H1 (cell line): ENCODE data around the gene ARFGEF3. TPM values are rescaled to one million over a fixed set of nuclear protein-coding genes. Genes with fewer than 3 reads are reported as not detected.

Source experiments
- CBX5 ChIP-seq: fragments of 300-800, 300-1000 bp; sonication (generic); IDR thresholded peaks from 2 replicates; pipeline ENCODE4 v1.7.1; 2016; ENCODE audit warnings: antibody characterized with exemption, low read length, low read depth
- CEBPB ChIP-seq: IDR thresholded peaks from 2 replicates; pipeline ENCODE4 v1.6.1; 2012; ENCODE audit warnings: low read depth, low read length
- CHD1 ChIP-seq: IDR thresholded peaks from 2 replicates; pipeline ENCODE4 v1.6.1; 2012; ENCODE audit warnings: low read depth, low read length, improper control_type of control experiment
- PHF8 ChIP-seq: fragments of 200-600 bp; sonication (generic); conservative IDR thresholded peaks from 2 replicates; pipeline ENCODE4 v1.7.1; 2012; ENCODE audit warnings: low read depth, mild to moderate bottlenecking, inconsistent platforms, low read length, moderate library complexity
- SAP30 ChIP-seq: fragments of 300-600 bp; sonication (generic); IDR thresholded peaks from 2 replicates; pipeline ENCODE4 v1.7.1; 2012; ENCODE audit warnings: low read length, moderate library complexity, mild to moderate bottlenecking, inconsistent platforms; ENCODE audit not compliant: insufficient read depth, insufficient replicate concordance
- TCF12 ChIP-seq: IDR thresholded peaks from 2 replicates; pipeline ENCODE4 v1.6.1; 2011; ENCODE audit warnings: low read depth, mild to moderate bottlenecking, low read length
- polyA plus RNA-seq, 7 experiments: library from polyadenylated mRNA; depleted of rRNA in 3 of 7; stranded (reverse) in 5 of 7; unstranded in 2 of 7; fragments of >200 nt in 5 of 7; fragments of 200-250 nt in 2 of 7; gene quantifications; 1 replicate in 5 of 7; 2 replicates in 1 of 7; 4 replicates in 1 of 7; pipeline versions ENCODE4 v1.2.1 to v1.2.3, GENCODE V29; 2011 to 2013; ENCODE audit warnings: missing spikeins in 2 of 7, mixed read lengths in 2 of 7
- total RNA-seq: library from RNA; stranded (reverse); fragmentation: NEBNext Ultra II Directional; extraction: Animal tissue kit (Norgen Biotek cat#: 25700); gene quantifications from 2 replicates; pipeline ENCODE4 v1.2.1, GENCODE V29; 2021
- TF ChIP-seq, protein P1 (sequence below): IDR thresholded peaks from 2 replicates; pipeline ENCODE4 v1.6.1; 2012; ENCODE audit warnings: inconsistent platforms

ARFGEF3 gene
- total and polyA plus RNA-seq, 2 of the 8 experiments (the other 6 are each of a cell fraction or from before 2014, with no cell fraction given): 5.8 to 23.2 TPM

DNA sequence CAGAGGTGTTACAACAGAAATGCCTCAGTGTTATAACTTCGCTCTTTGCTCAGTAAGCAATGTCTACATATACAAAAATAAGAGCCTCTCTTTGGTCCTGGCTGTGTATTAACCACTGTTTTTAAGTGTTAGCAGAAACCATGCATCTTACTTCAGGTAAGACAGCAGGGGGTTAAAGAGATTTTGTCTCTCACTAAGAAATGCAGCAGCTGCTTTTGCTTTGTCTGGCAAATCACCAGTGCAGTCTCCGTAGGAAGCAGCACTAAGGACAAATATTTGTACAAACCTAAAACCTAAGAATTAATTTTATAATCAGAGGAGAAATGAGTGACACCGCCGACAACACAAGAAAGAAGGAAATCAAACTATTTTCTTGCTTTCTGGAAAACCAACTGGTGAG lies 216.7 kb downstream of the ARFGEF3 start (continued):
- no peak for TF ChIP-seq CHD1
- no peak for TF ChIP-seq CEBPB
- no peak for TF ChIP-seq SAP30
- TF ChIP-seq, protein P1, sequence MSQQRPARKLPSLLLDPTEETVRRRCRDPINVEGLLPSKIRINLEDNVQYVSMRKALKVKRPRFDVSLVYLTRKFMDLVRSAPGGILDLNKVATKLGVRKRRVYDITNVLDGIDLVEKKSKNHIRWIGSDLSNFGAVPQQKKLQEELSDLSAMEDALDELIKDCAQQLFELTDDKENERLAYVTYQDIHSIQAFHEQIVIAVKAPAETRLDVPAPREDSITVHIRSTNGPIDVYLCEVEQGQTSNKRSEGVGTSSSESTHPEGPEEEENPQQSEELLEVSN: no peak
- TF ChIP-seq TCF12: no peak
- TF ChIP-seq CBX5: no peak
- TF ChIP-seq PHF8: no peak
